Ammon's horn (tissue), 1 donor: ENCODE results near the gene COL16A1.

ENCODE experiments used
- DNase-seq: peaks from one replicate; pipeline ENCODE4 v3.0.0-alpha.2; 2016; ENCODE audit warnings: low spot score

The COL16A1 gene

DNA sequence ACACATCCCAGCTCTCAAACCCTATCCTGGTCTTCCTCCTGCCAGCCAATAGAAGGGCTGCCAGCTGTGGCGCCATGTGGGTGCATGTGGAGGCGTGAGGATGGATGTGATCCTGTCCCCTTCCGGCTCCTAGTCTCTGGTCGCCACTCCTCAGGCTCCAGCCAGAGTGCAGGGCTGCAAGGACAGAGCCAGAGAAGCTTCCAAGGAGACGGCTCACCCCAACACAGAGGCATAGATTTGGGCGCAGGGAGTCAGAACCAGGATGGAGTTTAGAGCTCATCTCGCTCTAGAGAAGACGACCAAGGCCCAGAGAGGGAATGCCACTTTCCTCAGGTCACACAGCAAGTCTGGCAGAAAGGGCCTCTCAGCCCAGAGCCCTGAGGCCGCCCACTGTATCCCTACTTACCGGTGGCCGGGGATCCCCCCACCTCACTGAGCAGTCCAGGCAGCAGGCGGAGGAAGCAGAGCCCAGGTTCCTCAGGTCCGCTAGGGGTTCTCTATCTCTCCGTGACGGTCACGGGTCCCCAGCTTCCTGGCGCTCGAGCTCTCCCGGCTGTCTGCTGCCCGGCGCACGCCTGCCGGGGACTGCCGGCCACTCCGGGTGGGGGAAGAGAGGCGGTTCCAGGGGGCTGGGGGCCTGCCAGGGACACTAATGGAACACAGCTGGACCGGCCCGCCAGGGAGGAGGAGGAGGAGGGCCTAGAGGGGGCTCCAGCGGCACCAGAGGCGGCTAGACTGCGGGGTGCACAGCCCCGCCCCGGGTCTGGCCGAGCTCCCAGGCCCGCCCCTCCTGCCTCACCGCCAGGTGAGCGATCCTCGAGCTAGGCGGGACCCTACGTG, at the start of gene COL16A1:
TSS of gene COL16A1 (minus strand) at position 587 of the 840 bp plus-strand sequence. CDS start 1,824 bp downstream, outside the sequence.
- peak; percentile 68 for DNase-seq

DNA sequence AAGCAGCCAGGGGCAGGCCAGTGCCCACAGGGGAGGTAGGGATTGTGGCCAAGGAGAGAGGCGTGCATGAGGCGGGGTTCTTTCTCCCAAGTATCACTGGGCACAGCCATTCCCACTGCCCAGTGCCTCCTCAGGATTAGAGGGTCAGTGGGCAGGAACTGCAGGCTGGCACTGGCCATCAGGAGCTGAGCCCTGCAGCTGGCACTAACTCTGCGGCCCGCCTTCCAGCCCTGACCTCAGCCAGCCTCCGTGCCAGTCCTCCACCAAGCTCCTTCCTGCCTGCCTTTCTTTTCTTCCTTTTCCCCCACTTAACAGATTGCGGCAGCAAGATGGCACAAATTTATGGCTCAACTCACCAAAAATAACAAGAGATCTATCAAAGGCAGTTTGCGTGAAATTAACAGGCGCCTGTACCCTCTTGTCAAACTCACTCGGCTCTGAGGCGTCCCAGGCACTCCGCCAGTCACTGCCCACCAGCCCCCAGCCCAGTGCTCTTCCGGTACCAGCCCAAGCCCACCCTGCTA, 49.2 kb upstream of the COL16A1 start:
- peak; percentile 82 for DNase-seq

DNA sequence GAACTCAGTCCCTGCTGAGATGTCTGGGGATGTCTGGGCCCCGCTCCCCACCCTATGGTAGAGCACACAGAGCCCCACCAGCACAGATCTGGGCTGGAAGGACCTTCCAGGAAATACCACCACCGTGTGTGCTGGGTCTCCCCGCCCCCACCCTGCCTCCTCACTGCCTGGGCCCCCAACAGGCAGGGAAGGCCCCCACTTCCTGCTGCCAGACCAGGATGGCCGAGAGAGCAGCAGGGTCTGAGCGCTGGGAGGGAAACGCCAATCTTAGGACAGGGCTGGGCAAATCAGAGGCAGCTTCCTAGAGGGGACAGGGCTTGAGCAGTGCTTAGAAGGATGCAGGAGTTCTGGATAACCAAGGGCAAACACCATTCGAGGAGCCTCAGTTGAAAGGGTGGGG, 48.4 kb upstream of the COL16A1 start:
- no peak for DNase-seq

DNA sequence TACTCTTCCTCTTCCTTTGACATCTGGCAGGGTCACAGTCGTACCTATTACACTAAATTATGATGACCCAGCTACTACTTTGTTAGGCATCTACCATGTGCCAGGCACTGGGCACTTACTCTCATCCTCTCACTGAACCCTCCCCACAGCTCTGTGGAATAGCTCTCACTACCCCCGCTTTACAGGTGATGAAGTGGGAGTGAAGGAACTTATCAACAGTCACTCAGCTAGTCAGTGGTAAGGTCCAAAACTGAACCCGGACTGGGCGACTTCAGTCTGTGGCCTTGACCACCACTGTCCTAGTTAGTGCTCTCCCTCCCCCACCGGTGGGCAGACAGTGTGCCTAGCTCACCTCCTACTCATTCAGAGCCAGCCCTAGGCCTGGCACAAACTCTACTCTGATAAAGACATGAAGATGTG, 48.0 kb upstream of the COL16A1 start:
- no peak for DNase-seq

DNA sequence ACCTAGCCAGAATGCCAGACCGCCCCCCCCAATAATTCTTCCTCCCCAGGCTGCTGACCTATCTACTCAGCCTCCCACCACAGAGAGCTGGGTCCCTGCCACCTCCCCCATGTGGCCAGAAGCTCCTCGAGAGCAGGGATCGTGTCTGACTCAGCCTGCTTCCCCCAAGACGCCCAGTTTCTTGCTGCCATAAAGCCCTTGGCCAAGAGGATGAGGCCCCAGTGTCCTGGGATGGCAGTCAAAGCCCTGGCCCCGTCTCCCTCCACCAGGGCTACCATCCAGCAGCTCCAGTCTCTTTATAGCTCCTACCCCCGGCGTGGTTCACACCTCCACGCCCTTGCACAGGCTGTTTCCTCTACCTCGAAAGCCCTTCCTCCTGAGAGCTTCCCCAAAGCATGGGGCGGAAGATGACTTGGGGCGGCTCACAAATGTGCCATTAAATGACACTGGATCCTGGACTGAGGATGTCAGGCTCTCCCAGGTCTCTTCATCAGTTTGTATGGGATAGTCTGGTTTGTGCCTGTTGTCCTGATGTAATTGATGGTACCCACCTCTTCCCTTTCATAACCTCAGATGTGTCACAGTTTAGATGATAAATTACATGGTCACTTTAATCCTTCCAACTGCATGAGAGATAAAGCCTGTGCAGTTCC, 47.2 kb upstream of the COL16A1 start:
- DNase-seq, result no peak

DNA sequence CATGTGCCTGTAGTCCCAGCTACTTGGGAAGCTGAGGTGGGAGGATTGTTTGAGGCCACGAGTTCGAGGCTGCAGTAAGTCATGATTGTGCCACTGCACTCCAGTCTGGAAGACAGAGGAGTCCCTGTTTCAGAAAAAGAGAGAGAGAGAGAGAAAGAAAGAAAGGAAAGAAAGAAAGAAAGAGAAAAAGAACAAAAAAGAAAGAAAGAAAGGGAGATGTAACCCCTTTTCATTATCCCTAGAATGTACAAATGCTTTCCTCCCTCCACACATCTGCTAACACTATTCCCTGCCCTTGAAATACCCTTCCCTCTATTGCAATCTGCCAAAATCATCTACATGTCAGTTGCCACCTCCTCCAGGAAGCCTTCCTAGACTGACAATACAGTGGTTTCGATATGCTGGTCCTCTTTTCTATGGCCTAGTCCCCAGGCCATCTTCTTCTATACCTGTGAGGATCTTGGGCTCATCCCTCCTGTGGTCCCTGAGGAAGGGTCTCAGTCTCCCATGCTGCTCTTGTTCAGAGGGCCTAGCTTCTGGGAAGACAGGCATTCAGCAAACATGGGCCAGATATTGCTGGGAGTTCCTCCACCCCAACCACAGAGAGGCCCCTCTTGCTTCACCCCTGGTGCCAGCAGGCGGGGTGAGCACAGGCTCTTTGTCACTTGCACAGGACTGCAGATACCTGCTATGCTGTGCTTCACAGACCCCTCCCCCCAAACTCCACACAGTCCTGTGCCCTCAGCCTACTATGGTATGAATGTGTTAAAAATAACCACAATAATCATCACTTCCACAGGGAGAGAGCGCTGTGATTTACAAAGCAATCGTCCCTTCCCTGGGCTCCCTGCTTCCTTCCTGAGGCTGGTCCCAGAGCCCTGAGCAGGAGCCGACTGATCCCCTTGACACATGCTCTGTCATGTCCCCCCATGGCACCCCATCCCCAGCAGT, 46.2 kb upstream of the COL16A1 start:
- no peak for DNase-seq

DNA sequence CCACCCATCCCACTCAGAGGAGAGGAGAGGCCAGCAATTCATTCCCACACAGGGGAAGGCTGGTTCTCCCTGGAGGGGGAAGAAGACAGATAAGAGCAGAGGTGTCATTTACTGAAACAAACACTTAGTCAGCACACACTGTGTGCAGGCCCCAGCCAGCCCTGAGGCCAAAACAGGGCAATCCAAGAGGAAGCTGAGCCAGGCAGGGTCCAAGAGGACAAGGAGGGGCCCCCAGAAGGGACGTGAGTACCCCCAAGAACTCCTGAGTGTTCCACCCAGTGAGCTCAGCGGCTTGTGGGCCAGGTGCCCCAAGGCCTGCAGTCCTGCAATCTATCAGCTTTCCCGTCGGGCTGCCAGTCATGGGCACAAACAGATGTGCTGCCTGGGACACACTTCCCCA, 44.5 kb upstream of the COL16A1 start:
- no peak for DNase-seq

DNA sequence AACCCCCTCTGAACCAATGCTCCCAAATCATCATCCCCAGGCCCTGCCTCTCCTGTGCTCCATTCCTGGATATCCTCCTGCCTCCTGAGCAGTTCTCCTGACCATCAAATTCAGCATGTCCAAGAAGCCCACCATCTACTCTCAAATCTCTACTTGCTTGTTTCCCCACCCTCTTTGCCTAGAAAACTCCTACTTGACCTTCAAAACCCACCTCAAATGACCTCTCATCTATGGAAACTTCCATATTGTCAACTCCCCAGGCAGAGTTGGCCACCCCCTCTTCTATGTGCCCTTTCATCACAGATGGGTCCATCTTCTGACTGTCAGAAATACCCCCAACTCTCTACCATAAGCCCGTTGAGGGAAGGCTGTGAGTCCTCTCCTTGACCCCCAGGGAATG, 43.5 kb upstream of the COL16A1 start:
- DNase-seq, result no peak

DNA sequence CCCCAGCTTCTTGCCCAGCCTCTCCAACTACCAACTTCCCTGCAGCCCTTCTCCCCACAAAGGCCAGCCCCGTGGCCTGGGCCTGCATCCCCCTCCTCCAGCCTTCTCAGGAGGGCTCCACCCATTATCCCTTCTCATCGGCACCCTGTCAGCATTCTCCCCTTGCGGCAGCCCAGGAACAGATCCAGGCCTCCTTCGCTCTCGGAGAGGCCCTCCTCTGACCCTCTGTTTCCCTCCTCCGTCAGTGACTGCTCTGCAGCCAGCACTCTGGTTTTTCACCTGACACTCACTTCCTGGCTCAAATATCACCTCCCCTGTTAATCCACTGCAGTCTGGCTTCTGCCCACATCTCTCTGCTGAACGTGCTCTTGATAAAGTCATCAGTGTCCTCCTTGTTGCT, 42.9 kb upstream of the COL16A1 start:
- DNase-seq, result no peak

DNA sequence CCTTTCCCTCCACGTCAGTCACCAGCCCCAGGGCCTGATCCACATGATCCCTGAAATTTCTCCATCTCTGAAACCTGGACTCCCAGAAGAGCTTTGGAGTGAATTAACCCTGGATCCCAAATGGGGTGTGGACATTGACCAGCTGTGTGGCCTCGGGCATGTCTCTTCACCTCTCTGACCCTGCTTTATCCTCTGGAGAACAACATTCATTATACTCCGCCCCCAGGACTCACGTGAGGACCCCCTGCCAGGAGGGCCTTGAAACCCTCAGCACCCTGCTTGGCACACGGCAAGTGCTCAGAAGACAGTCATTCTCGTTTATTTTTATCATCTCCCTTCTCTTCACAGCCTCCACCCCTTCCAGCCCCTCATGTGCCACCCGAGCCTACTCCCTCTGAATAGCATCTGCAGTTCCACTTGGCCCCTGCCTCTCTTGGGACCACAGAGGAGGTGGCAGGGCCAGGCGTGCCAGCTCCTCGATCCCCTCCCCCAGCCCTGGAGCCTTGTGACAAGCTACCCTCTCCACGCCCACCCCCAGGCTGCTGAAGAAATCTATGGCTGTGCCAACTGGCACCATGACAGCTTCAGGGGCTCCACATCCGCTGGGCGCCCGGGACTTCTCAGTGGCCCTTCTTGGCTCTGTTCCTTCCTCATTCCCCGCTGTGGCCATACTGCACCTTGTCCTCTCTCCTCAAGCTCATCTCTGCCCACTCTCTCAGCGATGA, 42.3 kb upstream of the COL16A1 start:
- no peak for DNase-seq

DNA sequence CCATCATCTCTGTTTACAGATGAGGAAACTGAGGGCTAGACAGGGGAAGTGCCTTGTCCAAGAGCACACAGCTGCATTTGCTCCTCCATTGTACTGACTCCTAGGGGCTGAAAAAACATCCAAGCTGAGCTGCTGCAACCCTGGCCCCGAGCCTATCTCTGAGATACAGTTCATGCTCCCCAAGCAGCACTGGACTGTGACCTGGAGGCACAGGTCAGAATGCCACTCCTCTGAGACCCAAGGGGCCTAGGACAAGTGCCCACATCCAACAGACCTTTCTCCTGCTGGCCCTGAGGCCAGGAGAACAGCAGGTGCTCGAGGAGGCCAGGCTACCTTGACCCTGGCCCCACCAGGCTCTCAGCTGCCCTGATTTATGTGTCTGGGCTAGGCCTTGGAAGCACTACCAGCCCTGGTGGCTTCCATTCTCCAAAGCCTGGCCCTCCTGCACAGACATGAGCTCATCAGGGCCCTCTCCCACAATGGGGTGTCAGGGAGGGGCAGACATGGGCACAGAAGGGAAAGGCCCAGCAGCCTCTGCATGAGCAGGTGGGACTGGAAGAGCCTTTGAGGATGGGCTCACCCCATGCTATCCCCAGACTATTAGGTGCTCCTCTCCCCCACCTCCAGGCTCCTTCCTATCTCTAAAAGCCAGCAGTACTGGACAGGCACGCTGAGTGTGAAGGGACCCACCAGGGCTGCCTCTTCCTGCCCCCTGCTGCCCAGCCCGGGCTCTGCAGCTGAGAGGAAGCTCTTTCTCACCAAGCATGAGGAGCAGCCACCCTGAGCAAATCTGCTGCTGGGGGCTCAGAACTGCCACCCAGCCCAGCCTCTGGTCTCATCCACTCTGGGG, 41.5 kb upstream of the COL16A1 start:
- peak; percentile 66 for DNase-seq

DNA sequence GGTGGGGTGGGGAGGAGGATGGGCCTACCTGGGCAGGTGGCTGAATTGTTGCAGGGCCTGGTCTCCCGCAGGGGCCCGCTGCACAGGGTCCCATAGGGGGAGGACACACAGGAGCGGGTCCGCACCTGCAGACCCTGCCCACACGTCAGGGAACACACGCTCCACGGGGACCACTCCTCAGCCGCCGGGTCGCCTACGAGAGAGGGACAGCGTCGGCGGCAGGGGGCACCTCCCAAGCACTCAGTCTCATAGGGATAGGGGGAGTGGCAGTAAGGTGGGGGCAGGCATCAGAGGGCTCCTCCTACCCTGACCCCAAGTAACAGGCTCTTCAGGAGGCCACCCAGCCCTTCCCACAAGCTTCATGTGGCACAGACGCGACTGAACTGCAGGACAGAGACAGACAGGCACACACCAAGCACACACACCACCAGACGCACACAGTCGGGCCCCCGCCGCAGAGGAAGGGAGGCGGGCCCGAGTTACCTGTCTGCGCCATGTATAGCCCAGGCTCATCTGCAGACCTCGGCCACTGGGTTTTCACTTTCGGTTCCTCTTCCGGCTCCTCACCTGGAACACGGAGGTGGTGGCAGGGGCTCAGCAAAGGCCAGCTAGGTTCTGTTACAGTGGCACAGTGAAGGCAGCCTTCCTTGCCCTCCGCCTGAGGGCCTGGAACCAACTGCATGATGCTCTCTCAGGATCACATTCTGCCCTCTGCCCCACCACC, 40.5 kb upstream of the COL16A1 start:
- DNase-seq, result no peak

DNA sequence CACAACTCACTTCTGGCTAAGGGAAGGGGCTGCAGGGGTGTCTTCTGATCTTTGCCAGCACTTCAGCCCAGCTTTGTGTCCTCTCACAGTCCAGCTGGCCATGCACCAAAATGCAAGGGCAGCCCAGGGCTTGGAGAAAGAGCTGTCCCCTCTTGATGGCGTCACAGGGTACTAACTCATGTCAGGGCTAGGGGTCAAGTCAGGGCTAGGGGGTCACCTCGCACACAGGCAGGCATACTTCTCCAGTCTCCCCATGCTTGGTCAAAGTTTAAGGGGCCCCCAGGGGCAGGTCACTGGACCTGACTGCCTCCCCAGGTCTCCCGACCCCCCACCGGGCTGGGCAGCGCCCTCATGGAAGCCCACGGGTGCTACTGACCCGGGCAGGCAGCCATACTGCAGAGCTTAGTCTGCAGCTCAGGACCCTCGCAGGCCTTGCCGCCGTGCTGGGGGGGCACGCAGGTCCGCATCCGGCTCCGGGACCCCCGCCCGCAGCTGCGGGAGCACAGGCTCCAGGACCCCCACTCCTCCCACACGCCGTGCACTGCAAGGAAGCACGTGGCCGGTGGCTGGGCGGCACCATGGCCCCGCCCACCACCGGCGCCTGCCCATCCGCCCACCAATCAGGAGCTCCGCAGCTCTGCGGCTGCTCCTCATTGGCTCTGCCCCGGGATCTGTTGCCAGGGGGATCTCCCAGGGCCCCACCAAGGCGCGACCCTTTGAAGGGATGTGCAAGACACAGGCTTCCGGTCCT, 38.8 kb upstream of the COL16A1 start:
- DNase-seq, result no peak

DNA sequence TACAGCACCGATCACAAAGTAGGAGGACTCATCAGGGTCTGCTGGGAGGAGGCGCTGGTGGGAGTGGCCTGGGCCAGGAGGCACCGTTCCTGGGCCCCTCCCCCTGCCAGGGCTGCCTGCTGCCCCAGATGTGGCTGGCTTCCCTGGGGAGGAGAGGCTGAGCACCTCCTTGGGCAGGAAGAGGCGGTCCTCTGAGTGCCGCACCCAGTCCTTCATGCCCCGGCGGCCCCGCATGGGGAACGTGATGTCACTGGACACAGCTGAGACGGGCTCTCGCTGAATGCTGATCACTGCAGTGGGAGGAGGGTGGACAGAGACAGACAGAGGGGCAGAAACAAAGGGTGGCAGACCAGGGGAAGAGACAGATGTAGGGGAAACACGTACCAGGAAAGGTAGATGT, 35.5 kb upstream of the COL16A1 start:
- DNase-seq, result no peak

DNA sequence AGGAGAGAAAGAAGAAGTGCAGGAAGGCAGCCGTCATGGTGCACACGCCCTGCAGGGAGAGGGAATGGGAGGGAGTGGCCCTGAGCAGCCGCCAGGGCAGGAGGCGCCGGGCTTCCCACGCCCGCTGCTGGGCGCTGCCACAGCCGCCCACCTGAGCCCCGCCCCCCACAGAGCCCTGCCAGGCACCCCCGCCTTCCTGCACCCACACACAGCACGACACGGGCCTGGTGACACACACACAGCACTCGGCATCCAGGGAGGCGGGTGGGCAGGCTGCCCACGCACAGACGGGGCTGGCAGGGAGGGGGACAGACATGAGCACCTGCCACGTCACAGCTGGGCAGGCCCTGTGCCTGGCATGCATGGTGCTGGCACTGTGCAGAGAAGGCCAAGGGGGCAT, 32.9 kb upstream of the COL16A1 start:
- peak; percentile 43 for DNase-seq

DNA sequence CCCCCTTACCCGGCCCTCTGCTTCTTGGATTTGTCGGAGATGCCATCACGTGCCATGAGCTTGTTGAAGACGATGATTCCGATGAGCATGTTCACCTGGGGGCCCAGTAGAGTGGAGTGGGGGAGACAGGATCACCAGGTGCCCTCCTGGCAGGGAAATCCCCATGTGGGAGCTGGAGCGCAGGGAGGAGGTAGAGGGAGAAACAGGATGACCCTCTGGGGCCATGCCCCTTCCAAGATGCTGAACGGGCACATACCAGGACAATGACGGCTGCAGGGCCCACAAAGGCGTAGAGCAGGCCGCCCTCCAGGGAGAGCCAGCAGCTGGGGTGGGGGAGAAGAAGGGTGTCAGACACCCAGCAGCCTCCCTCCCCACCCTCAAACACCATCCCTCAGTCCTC, 31.8 kb upstream of the COL16A1 start:
- no peak for DNase-seq

DNA sequence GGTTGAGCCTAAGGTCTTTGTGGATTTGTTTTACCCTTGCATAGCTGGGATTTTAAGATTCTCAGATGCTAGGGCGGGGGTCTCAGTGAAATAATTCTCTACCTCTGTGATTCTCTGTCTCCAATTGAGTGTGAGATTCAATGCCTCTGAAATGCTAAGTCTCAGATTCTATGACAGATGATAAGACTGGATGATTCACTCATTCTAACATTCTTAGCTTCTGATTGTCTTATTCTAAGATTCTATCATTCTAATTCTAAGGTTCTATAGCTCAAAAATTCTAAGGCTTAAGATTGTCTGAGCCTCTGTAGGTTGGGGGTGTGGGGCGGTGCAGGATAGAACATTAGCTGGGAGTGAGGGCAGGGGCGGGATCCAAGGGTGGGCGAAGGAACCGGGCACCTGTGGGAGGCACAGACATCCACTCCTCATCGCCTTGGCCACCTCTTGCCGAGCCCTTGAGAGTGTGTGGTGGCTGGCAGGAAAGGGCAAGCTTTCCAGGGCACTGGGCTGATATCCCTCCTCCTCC, 30.8 kb upstream of the COL16A1 start:
- DNase-seq, result no peak

DNA sequence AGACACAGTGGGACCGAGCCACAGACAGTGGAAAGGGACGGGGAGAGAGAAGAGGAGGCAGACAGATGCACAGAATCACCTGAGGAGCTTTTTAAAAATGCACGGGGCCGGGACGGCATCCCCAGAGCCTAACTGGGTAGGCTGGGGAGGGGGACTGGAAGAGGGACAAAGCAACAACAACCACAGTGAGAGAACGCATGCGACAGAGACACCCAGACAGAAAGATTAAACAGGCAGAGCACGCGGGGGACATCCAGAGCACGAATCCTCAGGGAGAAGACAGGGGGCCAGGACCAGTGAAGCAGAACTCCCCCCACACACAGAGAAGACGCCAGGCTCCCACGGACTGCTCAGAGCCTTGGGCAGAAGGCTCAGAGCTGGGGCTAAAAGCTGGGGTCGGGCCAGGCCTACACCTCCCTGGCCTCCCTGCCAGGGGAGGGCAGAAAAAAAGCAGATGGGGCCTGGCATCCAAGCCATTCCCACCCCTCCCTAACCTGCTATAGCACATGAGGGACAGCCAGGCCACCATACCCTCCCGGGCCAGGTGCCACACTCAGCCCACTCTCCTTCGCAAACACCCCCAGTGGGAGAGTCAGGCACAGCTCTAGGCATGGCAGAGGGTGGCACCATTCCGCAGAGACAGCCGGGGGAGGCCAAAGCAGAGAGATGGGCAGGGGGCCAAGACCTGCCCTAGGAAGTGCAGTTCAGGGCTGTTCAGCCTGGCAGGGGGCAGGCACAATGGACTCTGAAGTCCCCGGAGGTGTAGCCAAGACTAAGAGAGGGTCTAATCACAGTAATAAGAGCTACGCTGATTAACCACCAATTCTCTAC, 29.8 kb upstream of the COL16A1 start:
- DNase-seq, result peak; percentile 43
